Ishikawa (cell line): ENCODE measurements around the gene PRICKLE2.

Source experiments
- CEBPB ChIP-seq: IDR thresholded peaks from 2 replicates; pipeline ENCODE4 v1.6.1; 2012
- CREB1 ChIP-seq: IDR thresholded peaks from 2 replicates; pipeline ENCODE4 v1.6.1; 2012; ENCODE audit warnings: low read depth
- EGR1 ChIP-seq: IDR thresholded peaks from 2 replicates; pipeline ENCODE4 v1.6.1; 2012
- EP300 ChIP-seq: IDR thresholded peaks from 2 replicates; pipeline ENCODE4 v1.6.1; 2012; ENCODE audit warnings: borderline replicate concordance
- FOXM1 ChIP-seq: IDR thresholded peaks from 2 replicates; pipeline ENCODE4 v1.6.1; 2012; ENCODE audit warnings: low read depth, borderline replicate concordance
- NFIC ChIP-seq: IDR thresholded peaks from 2 replicates; pipeline ENCODE4 v1.6.1; 2012
- RAD21 ChIP-seq: IDR thresholded peaks from 2 replicates; pipeline ENCODE4 v1.6.1; 2012; ENCODE audit warnings: low read depth
- TAF1 ChIP-seq: IDR thresholded peaks from 2 replicates; pipeline ENCODE4 v1.6.1; 2012; ENCODE audit warnings: low read depth, mild to moderate bottlenecking
- TCF12 ChIP-seq: IDR thresholded peaks from 2 replicates; pipeline ENCODE4 v1.6.1; 2012; ENCODE audit warnings: low read depth
- TEAD4 ChIP-seq: IDR thresholded peaks from 2 replicates; pipeline ENCODE4 v1.6.1; 2012
- YY1 ChIP-seq: IDR thresholded peaks from 2 replicates; pipeline ENCODE4 v1.6.1; 2012; ENCODE audit warnings: low read depth
- ZBTB7A ChIP-seq: IDR thresholded peaks from 2 replicates; pipeline ENCODE4 v1.6.1; 2012; ENCODE audit warnings: low read depth
- TF ChIP-seq, protein P1 (sequence below): IDR thresholded peaks from 2 replicates; pipeline ENCODE4 v1.6.1; 2012
- TF ChIP-seq, protein P2 (sequence below): IDR thresholded peaks from 2 replicates; pipeline ENCODE4 v1.6.1; 2012; ENCODE audit warnings: low read depth, mild to moderate bottlenecking
- TF ChIP-seq, protein P3 (sequence below): IDR thresholded peaks from 2 replicates; pipeline ENCODE4 v1.6.1; 2012

The PRICKLE2 gene, protein sequence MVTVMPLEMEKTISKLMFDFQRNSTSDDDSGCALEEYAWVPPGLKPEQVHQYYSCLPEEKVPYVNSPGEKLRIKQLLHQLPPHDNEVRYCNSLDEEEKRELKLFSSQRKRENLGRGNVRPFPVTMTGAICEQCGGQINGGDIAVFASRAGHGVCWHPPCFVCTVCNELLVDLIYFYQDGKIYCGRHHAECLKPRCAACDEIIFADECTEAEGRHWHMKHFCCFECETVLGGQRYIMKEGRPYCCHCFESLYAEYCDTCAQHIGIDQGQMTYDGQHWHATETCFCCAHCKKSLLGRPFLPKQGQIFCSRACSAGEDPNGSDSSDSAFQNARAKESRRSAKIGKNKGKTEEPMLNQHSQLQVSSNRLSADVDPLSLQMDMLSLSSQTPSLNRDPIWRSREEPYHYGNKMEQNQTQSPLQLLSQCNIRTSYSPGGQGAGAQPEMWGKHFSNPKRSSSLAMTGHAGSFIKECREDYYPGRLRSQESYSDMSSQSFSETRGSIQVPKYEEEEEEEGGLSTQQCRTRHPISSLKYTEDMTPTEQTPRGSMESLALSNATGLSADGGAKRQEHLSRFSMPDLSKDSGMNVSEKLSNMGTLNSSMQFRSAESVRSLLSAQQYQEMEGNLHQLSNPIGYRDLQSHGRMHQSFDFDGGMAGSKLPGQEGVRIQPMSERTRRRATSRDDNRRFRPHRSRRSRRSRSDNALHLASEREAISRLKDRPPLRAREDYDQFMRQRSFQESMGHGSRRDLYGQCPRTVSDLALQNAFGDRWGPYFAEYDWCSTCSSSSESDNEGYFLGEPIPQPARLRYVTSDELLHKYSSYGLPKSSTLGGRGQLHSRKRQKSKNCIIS

DNA sequence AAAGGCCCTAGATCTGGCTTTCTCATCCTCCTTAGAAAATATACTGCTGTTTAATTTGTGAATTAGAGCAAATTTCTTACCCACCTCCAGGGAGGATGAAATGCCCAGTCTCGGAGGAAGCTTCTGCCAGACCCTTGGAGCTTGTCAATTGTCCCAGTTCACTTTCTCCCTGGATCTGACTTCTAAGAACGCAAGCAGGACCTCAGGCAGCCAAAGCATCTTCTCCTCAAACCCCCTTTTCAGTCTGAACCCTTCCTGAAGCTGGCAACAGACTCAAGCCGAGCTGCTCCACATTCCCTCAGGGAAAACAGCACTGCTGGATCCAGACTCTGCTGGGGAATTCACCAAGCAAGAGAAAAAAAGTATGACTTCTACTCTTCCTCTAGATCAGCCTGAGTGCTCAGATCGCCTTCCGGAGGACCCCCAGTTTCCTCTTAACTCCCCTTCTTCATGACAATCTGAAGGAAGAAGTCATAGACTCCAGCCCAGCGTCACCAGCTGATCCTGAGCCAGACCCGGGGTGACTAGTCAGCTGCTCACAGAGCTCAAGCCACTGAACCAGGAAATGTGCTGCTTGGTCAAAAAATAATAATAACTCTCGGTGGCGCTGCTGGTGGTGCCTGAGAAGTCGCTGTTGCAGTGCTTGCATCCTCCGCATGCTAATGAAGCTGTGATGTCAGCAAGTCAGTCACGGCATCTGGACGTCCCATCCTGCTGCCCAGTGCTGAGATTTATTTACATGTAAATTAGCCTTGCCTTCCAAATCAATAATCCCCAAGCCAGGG is at the start of gene PRICKLE2:
TSS of gene PRICKLE2 (minus strand) at position 641 of the 785 bp plus-strand sequence. CDS start 26,539 bp downstream, outside the sequence.
- TF ChIP-seq NFIC (no peak), CEBPB (no peak), RAD21 (no peak), EGR1 (no peak), TEAD4 (no peak), CREB1 (no peak), FOXM1 (no peak), ZBTB7A (no peak), EP300 (no peak), TAF1 (no peak), TCF12 (no peak), YY1 (no peak)
- TF ChIP-seq, protein P1, sequence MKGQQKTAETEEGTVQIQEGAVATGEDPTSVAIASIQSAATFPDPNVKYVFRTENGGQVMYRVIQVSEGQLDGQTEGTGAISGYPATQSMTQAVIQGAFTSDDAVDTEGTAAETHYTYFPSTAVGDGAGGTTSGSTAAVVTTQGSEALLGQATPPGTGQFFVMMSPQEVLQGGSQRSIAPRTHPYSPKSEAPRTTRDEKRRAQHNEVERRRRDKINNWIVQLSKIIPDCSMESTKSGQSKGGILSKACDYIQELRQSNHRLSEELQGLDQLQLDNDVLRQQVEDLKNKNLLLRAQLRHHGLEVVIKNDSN = no peak
- TF ChIP-seq, protein P2, sequence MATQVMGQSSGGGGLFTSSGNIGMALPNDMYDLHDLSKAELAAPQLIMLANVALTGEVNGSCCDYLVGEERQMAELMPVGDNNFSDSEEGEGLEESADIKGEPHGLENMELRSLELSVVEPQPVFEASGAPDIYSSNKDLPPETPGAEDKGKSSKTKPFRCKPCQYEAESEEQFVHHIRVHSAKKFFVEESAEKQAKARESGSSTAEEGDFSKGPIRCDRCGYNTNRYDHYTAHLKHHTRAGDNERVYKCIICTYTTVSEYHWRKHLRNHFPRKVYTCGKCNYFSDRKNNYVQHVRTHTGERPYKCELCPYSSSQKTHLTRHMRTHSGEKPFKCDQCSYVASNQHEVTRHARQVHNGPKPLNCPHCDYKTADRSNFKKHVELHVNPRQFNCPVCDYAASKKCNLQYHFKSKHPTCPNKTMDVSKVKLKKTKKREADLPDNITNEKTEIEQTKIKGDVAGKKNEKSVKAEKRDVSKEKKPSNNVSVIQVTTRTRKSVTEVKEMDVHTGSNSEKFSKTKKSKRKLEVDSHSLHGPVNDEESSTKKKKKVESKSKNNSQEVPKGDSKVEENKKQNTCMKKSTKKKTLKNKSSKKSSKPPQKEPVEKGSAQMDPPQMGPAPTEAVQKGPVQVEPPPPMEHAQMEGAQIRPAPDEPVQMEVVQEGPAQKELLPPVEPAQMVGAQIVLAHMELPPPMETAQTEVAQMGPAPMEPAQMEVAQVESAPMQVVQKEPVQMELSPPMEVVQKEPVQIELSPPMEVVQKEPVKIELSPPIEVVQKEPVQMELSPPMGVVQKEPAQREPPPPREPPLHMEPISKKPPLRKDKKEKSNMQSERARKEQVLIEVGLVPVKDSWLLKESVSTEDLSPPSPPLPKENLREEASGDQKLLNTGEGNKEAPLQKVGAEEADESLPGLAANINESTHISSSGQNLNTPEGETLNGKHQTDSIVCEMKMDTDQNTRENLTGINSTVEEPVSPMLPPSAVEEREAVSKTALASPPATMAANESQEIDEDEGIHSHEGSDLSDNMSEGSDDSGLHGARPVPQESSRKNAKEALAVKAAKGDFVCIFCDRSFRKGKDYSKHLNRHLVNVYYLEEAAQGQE = no peak
- TF ChIP-seq, protein P3, sequence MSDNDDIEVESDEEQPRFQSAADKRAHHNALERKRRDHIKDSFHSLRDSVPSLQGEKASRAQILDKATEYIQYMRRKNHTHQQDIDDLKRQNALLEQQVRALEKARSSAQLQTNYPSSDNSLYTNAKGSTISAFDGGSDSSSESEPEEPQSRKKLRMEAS = no peak

DNA sequence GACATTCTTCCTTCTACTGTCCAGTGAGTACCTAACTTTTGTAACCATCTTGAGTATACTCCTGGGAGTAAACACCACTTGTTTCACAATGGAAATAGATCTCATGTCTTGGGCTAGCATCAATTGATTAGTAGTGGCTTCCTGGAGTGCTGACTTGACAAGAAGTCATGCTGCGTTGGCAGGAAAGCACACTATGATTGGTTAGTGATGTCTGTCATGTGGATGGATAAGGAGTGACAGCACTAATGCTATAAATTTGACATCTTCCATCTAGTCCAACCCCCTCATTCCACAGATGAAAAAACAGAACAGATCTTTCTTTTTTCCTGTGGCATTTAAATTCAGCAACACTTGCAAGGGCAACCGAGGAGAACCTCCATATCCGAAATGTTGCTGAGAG is 47.6 kb upstream of the PRICKLE2 start:
- TF ChIP-seq CREB1 (no peak), TCF12 (no peak), CEBPB (no peak), FOXM1 (no peak), YY1 (no peak), TEAD4 (no peak), EGR1 (no peak), ZBTB7A (no peak), RAD21 (no peak), EP300 (no peak), TAF1 (no peak)
- TF ChIP-seq, protein P2 = no peak
- TF ChIP-seq, protein P1 = no peak
- TF ChIP-seq, protein P3 = no peak

DNA sequence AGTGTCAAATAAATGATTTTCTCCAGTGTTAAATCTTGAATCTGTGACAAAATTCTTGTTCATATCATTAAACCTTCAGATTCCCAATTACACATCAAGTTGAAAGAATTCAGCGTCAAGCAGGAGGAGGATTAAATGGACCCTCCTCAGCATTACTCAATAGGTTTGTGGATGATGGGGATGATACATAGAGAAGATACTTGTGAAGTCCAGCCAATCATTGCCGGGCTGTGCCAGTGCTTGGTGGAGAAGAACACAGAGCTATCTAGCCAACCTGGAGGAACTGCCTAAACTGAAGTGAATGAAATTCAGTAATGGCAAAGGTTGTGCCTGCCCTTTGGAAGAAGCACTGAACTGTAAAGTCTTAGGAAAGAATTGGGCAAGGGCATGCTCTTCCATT is 47.0 kb upstream of the PRICKLE2 start:
- TF ChIP-seq TCF12 = no peak
- no peak for TF ChIP-seq EGR1
- TF ChIP-seq CREB1 = no peak
- no peak for TF ChIP-seq TAF1
- TF ChIP-seq, protein P2 = no peak
- no peak for TF ChIP-seq EP300
- no peak for TF ChIP-seq CEBPB
- TF ChIP-seq FOXM1 = no peak
- TF ChIP-seq NFIC = no peak
- TF ChIP-seq ZBTB7A = no peak
- TF ChIP-seq RAD21 = no peak
- no peak for TF ChIP-seq YY1
- TF ChIP-seq, protein P3 = no peak
